Occipital lobe (tissue), 2 donors: ENCODE measurements around the gene RYR2. TPM values are rescaled to one million over a fixed set of nuclear protein-coding genes. Genes with fewer than 3 reads are reported as not detected.
"Not testable (repeated sequence)": the region's sequence is repeated elsewhere in the genome, so short reads cannot be mapped to it uniquely, and the experiment has no call there.

Source experiments
- DNase-seq: peaks from one replicate; lab custom pipeline; 2025; lab: John Stamatoyannopoulos, UW
- total RNA-seq: library from RNA; depleted of rRNA; stranded (reverse); fragments of >200 nt; gene quantifications from one replicate; pipeline ENCODE4 v1.2.3, GENCODE V29; 2014

The RYR2 gene
- total RNA-seq, 1 donor from 2014 or later: 40.7 TPM

DNA sequence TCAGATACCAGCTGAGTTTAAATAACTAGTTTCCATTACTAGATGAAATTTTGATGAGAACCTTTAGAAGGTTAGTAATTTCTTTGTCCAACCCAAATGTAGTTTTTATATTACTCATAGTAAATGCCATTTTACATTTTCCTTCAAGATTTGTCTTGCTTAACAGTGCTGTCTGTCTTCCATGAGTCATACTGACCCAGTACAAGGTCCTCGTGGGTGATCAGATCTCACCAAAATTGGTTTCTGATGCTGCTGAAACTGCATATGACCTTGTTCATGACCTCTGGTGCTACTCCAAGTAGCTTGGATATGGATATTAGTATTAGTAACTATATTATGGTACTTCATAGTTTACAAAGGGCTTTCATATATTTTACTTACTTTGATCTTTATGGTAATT lies 207.1 kb downstream of the RYR2 start:
- DNase-seq: no peak

DNA sequence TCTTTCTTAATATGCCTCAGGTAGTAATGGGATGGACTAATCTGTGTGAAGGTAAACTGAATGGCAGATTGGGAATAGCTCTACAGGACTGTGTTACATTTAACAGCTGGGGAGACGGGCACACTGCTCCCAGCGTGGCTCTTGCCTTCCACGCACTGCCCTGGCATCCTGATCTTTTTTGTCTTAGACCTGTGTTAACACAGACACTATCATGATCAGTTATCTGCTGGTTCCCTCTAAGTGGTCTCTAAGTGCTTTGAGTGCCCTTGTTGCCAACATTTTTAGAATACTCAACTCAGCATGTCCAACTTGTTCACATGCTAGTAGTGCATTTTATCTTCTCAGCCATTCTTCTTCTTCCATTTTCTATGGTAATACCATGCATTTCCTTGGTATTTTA lies 208.1 kb downstream of the RYR2 start:
- DNase-seq: no peak

DNA sequence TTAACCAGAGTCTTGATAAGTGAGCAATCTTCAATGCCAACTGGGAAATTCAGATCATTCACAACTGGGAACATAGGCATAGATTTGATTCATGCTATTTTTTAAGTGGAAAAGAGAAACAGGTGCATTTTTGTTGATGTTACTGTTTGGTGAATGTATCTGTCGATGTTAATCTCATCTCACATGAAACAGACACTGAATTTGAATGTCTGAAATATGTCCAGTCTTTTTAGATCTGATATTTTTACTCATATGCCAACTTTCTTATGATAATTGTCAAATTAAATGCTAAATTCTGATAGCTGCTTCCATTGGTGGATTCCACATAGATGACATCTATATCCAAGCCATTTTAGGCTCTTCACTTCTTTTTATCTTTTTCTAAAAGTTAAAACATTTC lies 213.1 kb downstream of the RYR2 start:
- DNase-seq: no peak

DNA sequence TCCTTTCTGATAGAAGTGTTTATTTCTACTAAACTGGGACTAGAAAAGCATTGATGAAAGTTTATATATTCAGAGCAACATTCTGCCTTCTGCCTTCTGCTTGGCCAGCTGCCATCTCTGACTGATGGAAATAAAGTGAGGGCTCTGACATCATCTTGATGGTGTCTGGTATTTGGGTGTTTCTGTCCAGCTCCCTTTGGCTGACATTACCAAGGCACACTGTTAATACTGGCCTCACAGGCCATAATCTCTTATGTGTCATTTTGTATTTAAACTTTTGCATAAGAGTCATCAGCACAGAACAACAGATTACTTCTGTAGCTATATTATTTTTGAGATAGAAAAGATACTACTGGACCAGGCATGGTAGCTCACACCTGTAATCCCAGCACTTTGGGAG lies 216.9 kb downstream of the RYR2 start:
- no peak for DNase-seq

GRCh38 chr1:237261198-237261597 lies 219.2 kb downstream of the RYR2 start:
- DNase-seq: no peak

- no peak for DNase-seq
These were observed 225.8 kb downstream of the RYR2 start for GRCh38 chr1:237267743-237268142.

GRCh38 chr1:237269938-237270337 lies 228.0 kb downstream of the RYR2 start:
- DNase-seq: no peak

- no peak for DNase-seq
These were observed 228.4 kb downstream of the RYR2 start for GRCh38 chr1:237270353-237270752.

DNA sequence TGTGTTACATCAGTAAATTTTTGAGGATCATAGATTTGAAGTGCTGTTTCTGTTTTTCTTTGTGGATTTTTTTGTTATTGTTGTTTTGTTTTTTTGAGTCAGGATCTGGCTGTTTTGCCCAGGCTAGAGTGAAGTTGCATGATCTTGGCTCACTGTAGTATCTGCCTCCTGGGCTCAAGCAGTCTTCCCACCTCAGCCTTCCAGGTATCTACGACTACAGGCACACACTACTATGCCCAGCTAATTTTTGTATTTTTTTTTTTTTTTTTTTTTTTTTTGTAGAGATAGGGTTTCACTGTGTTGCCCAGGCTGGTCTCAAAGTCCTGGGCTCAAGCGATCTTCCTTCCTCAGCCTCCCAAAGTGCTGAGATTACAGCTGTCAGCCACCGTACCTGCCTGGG lies 236.0 kb downstream of the RYR2 start:
- DNase-seq: not testable (repeated sequence)

DNA sequence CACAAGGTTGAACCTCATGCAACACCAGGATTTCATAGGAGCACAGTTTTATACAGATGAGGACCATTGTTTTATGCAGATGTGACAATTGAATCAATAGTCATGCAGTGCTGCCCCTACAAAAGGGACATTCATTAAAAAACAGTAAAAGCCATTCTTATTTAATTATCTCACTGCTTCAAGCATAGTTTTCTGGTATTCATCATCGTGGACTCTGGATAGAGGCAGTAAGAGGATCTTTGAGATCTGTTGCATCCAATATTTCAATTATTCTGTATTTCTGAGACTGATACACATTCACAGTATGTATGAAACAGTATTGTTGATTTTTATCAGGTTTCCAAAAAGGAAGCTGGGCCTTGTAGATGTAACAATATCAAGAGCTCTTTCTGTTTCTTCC lies 237.6 kb downstream of the RYR2 start:
- no peak for DNase-seq

DNA sequence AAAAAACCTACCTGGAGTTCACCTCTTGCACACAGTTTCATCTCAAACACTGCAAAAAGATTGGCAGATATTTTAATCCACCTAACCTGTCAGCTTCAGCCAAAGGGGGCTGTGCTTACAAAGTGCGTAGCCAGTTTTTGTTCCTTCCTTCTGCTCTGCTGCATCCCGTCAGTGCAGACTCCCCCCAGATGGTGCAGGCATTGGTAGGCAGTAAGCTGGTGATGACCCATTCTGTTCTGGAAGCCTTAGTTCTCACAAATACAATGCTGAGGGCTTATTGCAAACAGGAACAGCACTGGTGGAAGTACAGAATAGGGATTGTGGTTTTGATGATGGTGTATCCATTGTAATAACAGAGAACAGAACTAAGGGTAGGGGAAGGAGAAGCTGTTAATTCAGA lies 239.5 kb downstream of the RYR2 start:
- DNase-seq: no peak

- DNase-seq: no peak
These were observed 240.3 kb downstream of the RYR2 start for GRCh38 chr1:237282208-237282783.

DNA sequence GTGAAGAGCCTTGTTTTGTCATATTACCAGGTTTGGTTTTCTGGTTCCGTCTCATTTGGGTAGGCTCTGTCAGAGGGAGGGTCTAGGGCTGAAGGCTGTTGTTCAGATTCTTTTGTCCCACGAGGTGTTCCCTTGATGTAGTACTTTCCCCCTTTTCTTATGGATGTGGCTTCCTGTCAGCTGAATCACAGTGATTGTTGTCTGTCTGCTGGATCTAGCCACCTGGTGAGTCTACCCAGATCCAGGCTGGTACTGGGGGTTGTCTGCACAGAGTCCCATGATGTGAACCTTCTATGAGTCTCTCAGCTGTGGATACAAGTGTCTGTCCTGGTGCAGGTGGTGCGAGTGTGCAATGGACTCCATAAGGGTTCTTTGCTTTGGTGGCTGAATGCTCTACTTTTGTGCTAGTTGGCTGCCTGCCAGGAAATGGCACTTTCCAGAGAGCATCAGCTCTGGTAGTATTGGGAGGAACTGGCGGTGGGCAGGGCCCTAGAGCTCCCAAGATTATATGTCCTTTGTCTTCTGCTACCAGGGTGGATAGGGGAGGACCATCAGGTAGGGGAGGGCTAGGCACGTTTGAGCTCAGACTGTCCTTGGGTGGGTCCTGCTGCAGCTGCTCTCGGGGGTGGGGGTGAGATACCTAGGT lies 246.0 kb downstream of the RYR2 start:
- no peak for DNase-seq

GRCh38 chr1:237293804-237294203 lies 251.8 kb downstream of the RYR2 start:
- DNase-seq: no peak

- DNase-seq: no peak
These were observed 254.9 kb downstream of the RYR2 start for GRCh38 chr1:237296861-237297260.

DNA sequence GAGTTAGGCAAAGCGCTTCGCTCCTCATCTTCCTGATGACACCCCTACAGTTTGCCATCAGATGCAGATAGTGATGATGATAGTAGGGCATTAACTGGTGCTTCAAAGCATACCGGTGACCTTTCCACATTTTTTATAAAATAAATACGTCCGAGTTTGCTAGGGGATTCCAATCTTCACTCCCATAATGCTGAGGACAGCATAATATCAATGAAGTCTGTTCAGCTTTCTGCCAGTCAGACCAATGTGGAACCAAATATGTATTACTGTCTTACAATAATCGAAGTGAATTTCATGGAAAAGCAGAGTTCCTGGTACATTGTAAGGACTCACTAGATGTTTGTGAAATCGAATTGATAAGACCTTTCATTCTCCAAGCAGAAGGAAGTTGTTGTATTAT lies 258.7 kb downstream of the RYR2 start:
- no peak for DNase-seq

DNA sequence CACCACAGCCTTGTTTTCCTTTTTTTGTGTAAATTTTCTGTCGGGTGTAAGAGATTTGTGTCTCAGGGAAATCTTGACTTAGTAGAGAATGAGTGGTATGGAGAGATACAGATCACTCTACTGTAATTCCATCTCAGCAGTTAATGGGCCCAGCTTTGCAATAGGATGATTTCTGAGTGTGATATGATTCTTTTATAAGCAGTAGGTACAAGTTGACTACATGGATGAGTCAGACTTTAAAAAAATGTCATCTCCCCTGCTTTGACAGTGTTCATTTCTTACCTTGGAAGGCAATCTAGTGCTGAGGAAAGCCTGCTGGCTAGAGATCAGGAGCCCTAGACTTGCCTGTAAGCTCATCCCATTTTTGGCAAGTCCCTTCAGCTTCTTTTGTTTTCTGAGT lies 261.9 kb downstream of the RYR2 start:
- no peak for DNase-seq

- DNase-seq: no peak
These were observed 264.7 kb downstream of the RYR2 start for GRCh38 chr1:237306726-237307125.

GRCh38 chr1:237309595-237310118 lies 267.7 kb downstream of the RYR2 start:
- no peak for DNase-seq

DNA sequence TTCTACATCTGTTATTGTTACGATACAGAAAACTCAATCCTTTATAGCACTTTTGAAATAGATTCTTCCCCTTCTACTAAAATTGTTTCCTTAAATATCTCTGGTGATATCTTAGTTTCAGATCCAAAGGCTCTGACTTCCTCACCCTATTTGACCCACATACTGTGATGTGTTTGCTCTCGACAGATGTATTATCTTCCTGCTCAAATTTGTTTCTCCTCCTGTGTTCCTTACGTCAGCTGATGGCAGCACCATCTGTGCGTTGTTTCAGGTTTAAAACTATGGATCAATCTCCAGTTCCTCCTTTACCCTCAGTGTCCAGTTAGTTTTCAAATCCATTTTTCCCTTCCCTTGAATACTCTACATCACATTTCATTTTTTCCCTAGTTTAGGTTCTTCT lies 274.4 kb downstream of the RYR2 start:
- no peak for DNase-seq

DNA sequence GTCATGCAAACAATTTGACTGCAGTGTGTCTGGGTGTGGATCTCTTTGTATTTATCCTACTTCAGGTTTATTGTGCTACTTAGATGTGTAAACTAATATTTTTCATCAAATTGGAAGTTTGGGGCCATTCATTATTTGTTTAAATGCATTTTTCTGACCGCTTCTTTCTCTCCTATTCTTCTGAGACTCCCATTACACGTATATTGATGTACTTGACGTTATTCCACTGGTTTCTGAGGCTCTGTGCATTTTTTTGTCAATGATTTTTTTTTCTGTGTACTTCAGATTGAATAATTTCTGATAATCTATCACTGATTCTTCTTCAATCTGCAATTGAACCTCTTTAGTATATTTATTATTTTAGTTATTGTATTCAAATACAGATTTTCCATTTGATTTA lies 276.8 kb downstream of the RYR2 start:
- no peak for DNase-seq

- no peak for DNase-seq
These were observed 278.9 kb downstream of the RYR2 start for GRCh38 chr1:237320890-237321289.

- DNase-seq: no peak
These were observed 282.2 kb downstream of the RYR2 start for GRCh38 chr1:237324226-237324625.

- no peak for DNase-seq
These were observed 285.1 kb downstream of the RYR2 start for GRCh38 chr1:237327061-237327460.
